DOHH2 (cell line): Measurements from ENCODE around the gene ESYT2.

Experiments
- H3F3A ChIP-seq: fragments of 200-600 bp; sonication (generic), shearing (Covaris generic); 2 replicates; pipeline ENCODE4 v1.6.0; 2016; ENCODE audit warnings: antibody characterized with exemption, mild to moderate bottlenecking; ENCODE audit not compliant: control insufficient read depth, insufficient read depth
- H3K27ac ChIP-seq: fragments of 200-600 bp; sonication (generic); 2 replicates; pipeline ENCODE4 v1.5.1; 2014; ENCODE audit warnings: low read depth, mild to moderate bottlenecking, low read length, moderate library complexity
- H3K27me3 ChIP-seq: fragments of 200-600 bp; sonication (generic); 2 replicates; pipeline ENCODE4 v1.6.1; 2014; ENCODE audit warnings: mild to moderate bottlenecking, low read length, mixed read lengths; ENCODE audit not compliant: control insufficient read depth
- H3K36me3 ChIP-seq: fragments of 200-600 bp; sonication (generic); 2 replicates; pipeline ENCODE4 v1.6.1; 2014; ENCODE audit warnings: mild to moderate bottlenecking, low read length, moderate library complexity, mixed read lengths; ENCODE audit not compliant: control insufficient read depth
- H3K4me1 ChIP-seq: fragments of 200-600 bp; sonication (generic); 2 replicates; pipeline ENCODE4 v1.6.1; 2014; ENCODE audit warnings: mild to moderate bottlenecking, low read length, mixed read lengths; ENCODE audit not compliant: control insufficient read depth
- H3K4me2 ChIP-seq: fragments of 200-600 bp; sonication (generic); 2 replicates; pipeline ENCODE4 v1.6.0; 2014; ENCODE audit warnings: mild to moderate bottlenecking, low read length, moderate library complexity
- H3K4me3 ChIP-seq: fragments of 200-600 bp; sonication (generic); 2 replicates; pipeline ENCODE4 v1.5.1; 2014; ENCODE audit warnings: mild to moderate bottlenecking, low read length, mixed read lengths
- H3K79me2 ChIP-seq: fragments of 200-600 bp; sonication (generic); 2 replicates; pipeline ENCODE4 v1.6.1; 2014; ENCODE audit warnings: mild to moderate bottlenecking, low read length, mixed read lengths; ENCODE audit not compliant: control insufficient read depth
- H3K9me2 ChIP-seq: fragments of 200-600 bp; sonication (generic); replicated peaks from 2 replicates; pipeline ENCODE4 v1.6.1; 2014; ENCODE audit warnings: mild to moderate bottlenecking, low read length, mixed read lengths; ENCODE audit not compliant: control insufficient read depth
- H3K9me3 ChIP-seq: fragments of 200-600 bp; sonication (generic); 2 replicates; pipeline ENCODE4 v1.6.1; 2014; ENCODE audit warnings: antibody characterized with exemption, low read length, mixed read lengths; ENCODE audit not compliant: control insufficient read depth, insufficient read depth
- H4K20me1 ChIP-seq: fragments of 200-600 bp; sonication (generic); 2 replicates; pipeline ENCODE4 v1.6.0; 2014; ENCODE audit warnings: low read depth, mild to moderate bottlenecking, antibody characterized with exemption, low read length, moderate library complexity; ENCODE audit not compliant: control insufficient read depth, insufficient read depth
- EZH2phosphoT487 ChIP-seq: fragments of 200-600 bp; sonication (generic); IDR thresholded peaks from 2 replicates; pipeline ENCODE4 v1.6.1; 2017; ENCODE audit warnings: borderline replicate concordance, mild to moderate bottlenecking, antibody characterized with exemption, low read length, moderate library complexity, mixed read lengths
- TF ChIP-seq, protein P1 (sequence below): fragments of 200-600 bp; sonication (generic); IDR thresholded peaks from one replicate; pipeline ENCODE4 v1.5.1; 2014; ENCODE audit warnings: antibody characterized with exemption, mild to moderate bottlenecking, low read depth, low read length; ENCODE audit not compliant: poor library complexity, severe bottlenecking

ESYT2 gene

DNA sequence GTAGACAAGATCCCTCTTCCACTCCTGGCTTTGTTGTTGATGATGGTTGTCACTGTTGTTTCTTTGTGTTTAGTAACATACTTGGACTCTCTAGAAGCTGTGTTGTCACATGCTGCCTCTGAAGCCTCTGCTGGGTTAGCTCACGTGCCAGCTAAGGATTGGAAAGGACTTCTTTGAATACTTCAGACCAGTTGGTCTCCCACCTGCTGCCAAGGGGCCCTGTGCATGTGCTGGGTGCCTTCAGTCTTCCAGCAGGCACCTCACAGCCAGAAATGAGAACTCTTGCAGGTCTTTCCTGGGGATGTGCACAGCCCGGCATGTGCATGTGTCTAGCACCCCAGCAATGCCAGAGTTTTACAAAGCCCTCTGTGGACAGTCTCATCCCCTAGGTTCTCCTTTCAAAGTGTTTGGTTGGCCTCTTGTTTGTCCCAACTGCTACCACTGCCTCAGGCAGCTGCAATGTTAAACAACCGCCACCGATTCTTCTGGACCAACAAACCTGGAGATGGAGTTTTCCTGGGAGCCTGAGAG, 103.0 kb downstream of the ESYT2 start:
- H3K4me1 ChIP-seq, result no peaks in the 10 kb centered on the region

DNA sequence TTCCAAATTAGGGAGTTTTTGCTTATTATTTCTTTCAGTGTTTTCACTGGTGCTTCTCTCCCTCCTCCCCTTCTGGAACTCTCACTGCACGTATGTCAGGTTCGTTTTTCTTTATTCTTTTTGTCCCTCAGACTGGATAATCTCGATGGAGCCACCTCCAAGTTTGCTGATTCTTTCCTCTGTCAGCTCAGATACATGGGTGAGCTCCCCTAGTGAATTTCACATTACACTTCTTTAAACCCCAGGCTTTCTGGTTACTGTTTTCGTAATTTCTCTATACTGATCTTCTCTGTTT, 103.9 kb downstream of the ESYT2 start:
- Histone ChIP-seq H3K9me2 (no peaks in the 10 kb centered on the region), H3K36me3 (no peaks in the 10 kb centered on the region), H4K20me1 (no peaks in the 10 kb centered on the region), H3K4me2 (no peak overlapping the region), H3K4me3 (no peak overlapping the region), H3K27me3 (peaks cover 2% of the 10 kb centered on the region; the same call in 1 of the 2 replicates), H3K9me3 (no peaks in the 10 kb centered on the region), H3K4me1 (no peaks in the 10 kb centered on the region), H3K27ac (no peak overlapping the region), H3K79me2 (no peaks in the 10 kb centered on the region), H3F3A (peaks cover 4% of the 10 kb centered on the region; the same call in 1 of the 2 replicates)
- TF ChIP-seq EZH2phosphoT487, result no peak
- TF ChIP-seq, protein P1, sequence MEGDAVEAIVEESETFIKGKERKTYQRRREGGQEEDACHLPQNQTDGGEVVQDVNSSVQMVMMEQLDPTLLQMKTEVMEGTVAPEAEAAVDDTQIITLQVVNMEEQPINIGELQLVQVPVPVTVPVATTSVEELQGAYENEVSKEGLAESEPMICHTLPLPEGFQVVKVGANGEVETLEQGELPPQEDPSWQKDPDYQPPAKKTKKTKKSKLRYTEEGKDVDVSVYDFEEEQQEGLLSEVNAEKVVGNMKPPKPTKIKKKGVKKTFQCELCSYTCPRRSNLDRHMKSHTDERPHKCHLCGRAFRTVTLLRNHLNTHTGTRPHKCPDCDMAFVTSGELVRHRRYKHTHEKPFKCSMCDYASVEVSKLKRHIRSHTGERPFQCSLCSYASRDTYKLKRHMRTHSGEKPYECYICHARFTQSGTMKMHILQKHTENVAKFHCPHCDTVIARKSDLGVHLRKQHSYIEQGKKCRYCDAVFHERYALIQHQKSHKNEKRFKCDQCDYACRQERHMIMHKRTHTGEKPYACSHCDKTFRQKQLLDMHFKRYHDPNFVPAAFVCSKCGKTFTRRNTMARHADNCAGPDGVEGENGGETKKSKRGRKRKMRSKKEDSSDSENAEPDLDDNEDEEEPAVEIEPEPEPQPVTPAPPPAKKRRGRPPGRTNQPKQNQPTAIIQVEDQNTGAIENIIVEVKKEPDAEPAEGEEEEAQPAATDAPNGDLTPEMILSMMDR, result no peak

More for the DNA sequence above, 103.0 kb downstream of the ESYT2 start:
- 0 out of 2 replicates have a peak, but pooled peaks cover 4% of the 10 kb centered on the region for H3F3A ChIP-seq
- no peaks in the 10 kb centered on the region for H3K36me3 ChIP-seq
- H3K79me2 ChIP-seq, result no peaks in the 10 kb centered on the region
- no peaks in the 10 kb centered on the region for H4K20me1 ChIP-seq
- H3K27ac ChIP-seq, result no peak overlapping the region
- H3K4me2 ChIP-seq, result no peak overlapping the region
- TF ChIP-seq, protein P1, result no peak
- TF ChIP-seq EZH2phosphoT487, result no peak
- no peaks in the 10 kb centered on the region for H3K9me2 ChIP-seq
- H3K4me3 ChIP-seq, result no peak overlapping the region
- peaks cover 2% of the 10 kb centered on the region; the same call in 1 of the 2 replicates for H3K27me3 ChIP-seq
- no peaks in the 10 kb centered on the region for H3K9me3 ChIP-seq

DNA sequence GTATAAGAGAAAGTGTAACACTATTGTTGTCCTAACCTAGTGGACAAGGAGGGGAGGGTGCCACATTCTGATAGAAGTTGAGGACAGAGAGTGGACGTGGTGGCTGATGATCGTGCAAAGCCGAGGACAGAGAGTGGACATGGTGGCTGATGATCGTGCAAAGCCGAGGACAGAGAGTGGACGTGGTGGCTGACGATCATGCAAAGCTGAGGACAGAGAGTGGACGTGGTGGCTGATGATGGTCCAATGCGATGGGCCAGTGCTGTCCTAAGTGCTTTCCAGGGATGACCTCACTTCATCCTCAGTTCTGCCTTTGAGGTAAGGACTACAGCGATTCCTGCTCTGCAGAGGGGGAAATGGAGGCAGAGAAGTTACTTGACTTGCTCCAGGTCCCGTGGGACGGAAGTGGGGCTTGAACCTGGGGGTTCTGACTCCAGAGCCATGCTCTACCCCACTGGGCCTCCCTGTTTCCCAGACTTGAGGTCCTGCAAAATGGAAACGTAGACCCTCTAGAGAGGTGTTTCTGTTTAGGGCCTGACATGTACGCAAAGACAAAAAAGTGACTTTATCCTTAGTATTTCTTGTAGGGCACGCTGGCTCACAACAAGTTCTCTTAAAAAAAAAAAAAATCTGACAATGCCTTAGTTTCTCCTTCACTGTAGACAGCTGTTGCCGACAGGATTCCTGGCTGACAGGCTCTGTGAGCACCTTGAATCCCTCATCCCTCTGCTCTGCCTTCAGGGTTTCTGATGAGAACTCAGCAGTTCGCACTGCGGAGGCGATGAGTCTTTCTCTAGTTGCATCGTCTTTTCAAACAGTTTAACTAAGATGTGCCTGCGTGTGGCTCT, 104.4 kb downstream of the ESYT2 start:
- H3K27ac ChIP-seq, result no peak overlapping the region
- H3K4me2 ChIP-seq, result no peak overlapping the region
- peaks cover 2% of the 10 kb centered on the region; the same call in 1 of the 2 replicates for H3K27me3 ChIP-seq
- no peaks in the 10 kb centered on the region for H3K4me1 ChIP-seq
- H3K9me2 ChIP-seq, result no peaks in the 10 kb centered on the region
- H3K9me3 ChIP-seq, result no peaks in the 10 kb centered on the region
- H3K36me3 ChIP-seq, result no peaks in the 10 kb centered on the region
- no peaks in the 10 kb centered on the region for H4K20me1 ChIP-seq
- no peak overlapping the region for H3K4me3 ChIP-seq
- H3K79me2 ChIP-seq, result no peaks in the 10 kb centered on the region
- TF ChIP-seq, protein P1, result no peak
- no peak for TF ChIP-seq EZH2phosphoT487
- H3F3A ChIP-seq, result peaks cover 4% of the 10 kb centered on the region; the same call in 1 of the 2 replicates
